Psoas muscle (tissue), 8 donors: Measurements from ENCODE around the gene TESMIN. TPM values are rescaled to one million over a fixed set of nuclear protein-coding genes. Genes with fewer than 3 reads are reported as not detected.

Experiments
- ATAC-seq, 4 donors: fragments of 200-7000 bp; cut with Tn5 transposase; one replicate each; pipeline ENCODE4 v1.9.1; 2020; ENCODE audit warnings: moderate library complexity in 3 of 4, mild to moderate bottlenecking in 2 of 4
- DNase-seq, 2 donors: peaks; one replicate each; pipeline ENCODE4 v3.0.0-alpha.2; 2020
- H3K27ac ChIP-seq: fragments of 200-600 bp; one replicate; pipeline ENCODE4 v1.8.0; 2022
- H3K27me3 ChIP-seq, 3 donors: fragments of 200-600 bp in 1 of 3; one replicate each; pipeline versions ENCODE4 v1.6.1 to v1.8.0; 2013 to 2022; ENCODE audit warnings: low read length in 2 of 3, mild to moderate bottlenecking in 2 of 3, moderate library complexity in 1 of 3; ENCODE audit not compliant: insufficient read depth in 3 of 3
- H3K36me3 ChIP-seq, 2 donors: fragments of 200-600 bp in 1 of 2; one replicate each; pipeline versions ENCODE4 v1.6.1 to v1.8.0; 2013 to 2022; ENCODE audit warnings: low read depth in 1 of 2, mild to moderate bottlenecking in 1 of 2, moderate library complexity in 1 of 2; ENCODE audit not compliant: insufficient read depth in 1 of 2
- H3K4me1 ChIP-seq: fragments of 200-600 bp; one replicate; pipeline ENCODE4 v1.8.0; 2022
- H3K4me3 ChIP-seq: fragments of 200-600 bp; one replicate; pipeline ENCODE4 v1.8.0; 2022; ENCODE audit warnings: mild to moderate bottlenecking
- H3K9me3 ChIP-seq: fragments of 200-600 bp; one replicate; pipeline ENCODE4 v1.8.0; 2022
- CTCF ChIP-seq: fragments of 200-600 bp; IDR thresholded peaks from one replicate; pipeline ENCODE4 v1.8.0; 2022; ENCODE audit warnings: antibody characterized with exemption
- WGBS, 3 donors: extraction: QIAGEN DNeasy Blood & Tissue Kit; methylation state at CpG; one replicate each; pipeline versions ENCODE4 v1.1.6 to v1.1.7; 2013; 5-methylcytosine and 5-hydroxymethylcytosine counted together
- intact Hi-C, 2 donors: fragments of 100-400 bp; cut with DNase I; formaldehyde crosslinking; loops; one replicate each; pipeline versions ENCODE4 v1.11.0 to v1.14.2; 2022
- polyA plus RNA-seq, 3 donors: library from polyadenylated mRNA; stranded (reverse); fragments of 200-250 nt; gene quantifications; one replicate each; pipeline ENCODE4 v1.2.3, GENCODE V29; 2013
- total RNA-seq, 4 donors: library from RNA; stranded (reverse); fragmentation: NEBNext Ultra II Directional in 2 of 4; extraction: Animal tissue kit (Norgen Biotek cat#: 25700) in 2 of 4; gene quantifications; one replicate each; pipeline versions ENCODE4 v1.2.1 to v1.2.4, GENCODE V29; 2021 to 2023
- donor health status: healthy with polysubstance abuse.
- donor health status: DM: no; HTN: no; CAD: no; lungs with moderate emphysema.
- donor health status: Bipolar disorder and iron deficiency.
- donor health status: healthy.
- donor health status: DM: yes; HTN: yes; CAD: no.
- donor health status: DM: no; HTN: no; CAD: no.
- donor health status: DM: no; HTN: no; CAD: no.
- donor health status: DM: yes; HTN: yes; CAD: no.

The TESMIN gene
- total and polyA plus RNA-seq, 7 donors, result 0.03 to 0.44 (median 0.25) TPM

GRCh38 chr11:68763926-68764657 is 12.8 kb upstream of the TESMIN start:
- H3K4me3 ChIP-seq, result no peak overlapping the region
- TF ChIP-seq CTCF, result peak; percentile 8
- no peak overlapping the region for H3K27ac ChIP-seq
- WGBS, 3 donors, result 89 to 92% (median 90%) methylated on average over 14 of the region's 14 CpGs
- peaks cover 0 to 82% of the 10 kb centered on the region in 2 donors for H3K36me3 ChIP-seq
- no peaks in the 10 kb centered on the region for H3K4me1 ChIP-seq
- H3K9me3 ChIP-seq, result no peaks in the 10 kb centered on the region
- intact Hi-C loops, result no loop called here
- ATAC-seq (peak in 1 of 4 donors; percentile 18), DNase-seq (no peak)
- H3K27me3 ChIP-seq, result no peaks in the 10 kb centered on the region

GRCh38 chr11:68763181-68763721 is 11.9 kb upstream of the TESMIN start:
- Histone ChIP-seq H3K27me3 (no peaks in the 10 kb centered on the region), H3K36me3 (peaks cover 2 to 82% of the 10 kb centered on the region in 2 donors), H3K9me3 (no peaks in the 10 kb centered on the region), H3K4me1 (no peaks in the 10 kb centered on the region), H3K4me3 (no peak overlapping the region), H3K27ac (no peak overlapping the region)
- intact Hi-C loops, result no loop called here
- ATAC-seq, result no peak
- no peak for TF ChIP-seq CTCF
- 72 to 78% (median 75%) methylated on average over 10 of the region's 10 CpGs for WGBS, 3 donors
- no peak for DNase-seq

- 84 to 90% (median 86%) methylated on average over 15 of the region's 15 CpGs for WGBS, 3 donors
- ATAC-seq, result no peak
- peaks cover 4 to 87% of the 10 kb centered on the region in 2 donors for H3K36me3 ChIP-seq
Measured at GRCh38 chr11:68762481-68762880, 11.2 kb upstream of the TESMIN start.

GRCh38 chr11:68761801-68762200 is 10.5 kb upstream of the TESMIN start:
- TF ChIP-seq CTCF, result no peak
- no peak for ATAC-seq

More at GRCh38 chr11:68762481-68762880, 11.2 kb upstream of the TESMIN start:
- Histone ChIP-seq H3K4me3 (no peak overlapping the region), H3K27ac (no peak overlapping the region), H3K9me3 (no peaks in the 10 kb centered on the region), H3K4me1 (no peaks in the 10 kb centered on the region), H3K27me3 (no peaks in the 10 kb centered on the region)
- no peak for DNase-seq
- intact Hi-C loops, result no loop called here
- no peak for TF ChIP-seq CTCF

More at GRCh38 chr11:68761801-68762200, 10.5 kb upstream of the TESMIN start:
- no peak for DNase-seq
- no peaks in the 10 kb centered on the region for H3K9me3 ChIP-seq
- intact Hi-C loops, result no loop called here
- WGBS, 3 donors, result 78 to 85% (median 82%) methylated on average over 12 of the region's 12 CpGs
- H3K4me1 ChIP-seq, result no peaks in the 10 kb centered on the region
- no peak overlapping the region for H3K4me3 ChIP-seq
- no peak overlapping the region for H3K27ac ChIP-seq
- H3K27me3 ChIP-seq, result no peaks in the 10 kb centered on the region
- H3K36me3 ChIP-seq, result peaks cover 4 to 87% of the 10 kb centered on the region in 2 donors
